ENCODE results near the gene DPP10.

- TF ChIP-seq FLYWCH1 (CRISPR knock-in tag; IDR thresholded peaks at IDR 0.05) (no peak), POLR2AphosphoS5 (IDR thresholded peaks at IDR 0.05; ENCODE audit: low read depth, low read length) (no peak), ZNF576 (CRISPR knock-in tag; IDR thresholded peaks at IDR 0.05) (no peak)
These were observed 1087.2 kb downstream of the DPP10 start for GRCh38 chr2:115529627-115530026.

All from HepG2 (cell line).